ENCODE measurements around the gene SGCA.

SGCA gene

GRCh38 chr17:50128441-50129352 lies 37.1 kb upstream of the SGCA start:
- Histone ChIP-seq H3K27me3 (ENCODE audit: insufficient read depth, low read length, poor library complexity) (peaks cover 18% of the 10 kb centered on the region), H3K9me3 (ENCODE audit: insufficient read depth, low read length, severe bottlenecking) (no peaks in the 10 kb centered on the region), H3K79me2 (ENCODE audit: insufficient read depth, low read length) (no peaks in the 10 kb centered on the region), H4K20me1 (ENCODE audit: insufficient read depth, low read length) (0 out of 2 replicates have a peak, but pooled peaks cover 5% of the 10 kb centered on the region), H3K4me2 (ENCODE audit: insufficient read depth, low read length) (no peak overlapping the region), H3K27ac (ENCODE audit: low read length) (no peak overlapping the region), H2AFZ (ENCODE audit: low read depth, low read length) (no peak overlapping the region), H3K36me3 (ENCODE audit: insufficient read depth, low read length) (no peaks in the 10 kb centered on the region), H3K9ac (ENCODE audit: low read depth, low read length) (no peak overlapping the region), H3K4me3 (ENCODE audit: low read depth in 1 of 2, low read length in 2 of 2) (no peak overlapping the region), H3K4me1 (ENCODE audit: insufficient read depth, low read length) (no peaks in the 10 kb centered on the region)
- ATAC-seq (ENCODE audit: insufficient read depth, low read depth), result no peak
- DNase-seq, result no peak
- TF ChIP-seq EZH2 (IDR thresholded peaks at IDR 0.05; ENCODE audit: borderline replicate concordance, low read depth, low read length, severe bottlenecking) (no peak), CTCF (IDR thresholded peaks at IDR 0.05; ENCODE audit: borderline replicate concordance, extremely low read depth, low read length, poor library complexity, severe bottlenecking) (no peak)

- H3K4me2 ChIP-seq (ENCODE audit: insufficient read depth, low read length), result no peak overlapping the region
- no peak for DNase-seq
These were observed 36.5 kb upstream of the SGCA start for GRCh38 chr17:50129353-50129727.

GRCh38 chr17:50129728-50130558 lies 35.9 kb upstream of the SGCA start, which contains the start of gene SAMD14:
SAMD14 (minus strand) TSS chr17:50130160; CDS start chr17:50124959, 5,201 bp downstream.
- Histone ChIP-seq H3K36me3 (ENCODE audit: insufficient read depth, low read length) (peaks cover 7% of the 10 kb centered on the region), H3K27ac (ENCODE audit: low read length) (no peak within 1 kb of the TSS), H3K4me1 (ENCODE audit: insufficient read depth, low read length) (no peaks in the 10 kb centered on the region), H3K79me2 (ENCODE audit: insufficient read depth, low read length) (no peaks in the 10 kb centered on the region), H3K9me3 (ENCODE audit: insufficient read depth, low read length, severe bottlenecking) (no peaks in the 10 kb centered on the region), H3K4me2 (ENCODE audit: insufficient read depth, low read length) (no peak within 1 kb of the TSS), H3K27me3 (ENCODE audit: insufficient read depth, low read length, poor library complexity) (peaks cover 18% of the 10 kb centered on the region), H4K20me1 (ENCODE audit: insufficient read depth, low read length) (0 out of 2 replicates have a peak, but pooled peaks cover 5% of the 10 kb centered on the region), H3K9ac (ENCODE audit: low read depth, low read length) (no peak within 1 kb of the TSS), H2AFZ (ENCODE audit: low read depth, low read length) (no peak within 1 kb of the TSS), H3K4me3 (ENCODE audit: low read depth in 1 of 2, low read length in 2 of 2) (no peak within 1 kb of the TSS)
- ATAC-seq (ENCODE audit: insufficient read depth, low read depth) (no peak), DNase-seq (no peak)
- TF ChIP-seq EZH2 (IDR thresholded peaks at IDR 0.05; ENCODE audit: borderline replicate concordance, low read depth, low read length, severe bottlenecking), result no peak
- TF ChIP-seq CTCF (IDR thresholded peaks at IDR 0.05; ENCODE audit: borderline replicate concordance, extremely low read depth, low read length, poor library complexity, severe bottlenecking), result no peak

More at GRCh38 chr17:50129353-50129727, 36.5 kb upstream of the SGCA start:
- Histone ChIP-seq H2AFZ (ENCODE audit: low read depth, low read length) (no peak overlapping the region), H3K36me3 (ENCODE audit: insufficient read depth, low read length) (peaks cover under 1% of the 10 kb centered on the region; the same call in 1 of the 2 replicates), H4K20me1 (ENCODE audit: insufficient read depth, low read length) (0 out of 2 replicates have a peak, but pooled peaks cover 5% of the 10 kb centered on the region), H3K4me1 (ENCODE audit: insufficient read depth, low read length) (no peaks in the 10 kb centered on the region), H3K9me3 (ENCODE audit: insufficient read depth, low read length, severe bottlenecking) (no peaks in the 10 kb centered on the region), H3K4me3 (ENCODE audit: low read depth in 1 of 2, low read length in 2 of 2) (no peak overlapping the region), H3K9ac (ENCODE audit: low read depth, low read length) (no peak overlapping the region), H3K79me2 (ENCODE audit: insufficient read depth, low read length) (no peaks in the 10 kb centered on the region), H3K27me3 (ENCODE audit: insufficient read depth, low read length, poor library complexity) (peaks cover 18% of the 10 kb centered on the region), H3K27ac (ENCODE audit: low read length) (no peak overlapping the region)
- ATAC-seq (ENCODE audit: insufficient read depth, low read depth), result no peak
- TF ChIP-seq EZH2 (IDR thresholded peaks at IDR 0.05; ENCODE audit: borderline replicate concordance, low read depth, low read length, severe bottlenecking) (no peak), CTCF (IDR thresholded peaks at IDR 0.05; ENCODE audit: borderline replicate concordance, extremely low read depth, low read length, poor library complexity, severe bottlenecking) (no peak)
